ENCODE data around the gene KRTAP4-3.
"Not testable (repeated sequence)": the region's sequence is repeated elsewhere in the genome, so short reads cannot be mapped to it uniquely, and the experiment has no call there.

The KRTAP4-3 gene

GRCh38 chr17:41153856-41154255, 14.2 kb downstream of the KRTAP4-3 start:
- peak in 4 of 58 donors; percentile 3 to 37 (median 12) for DNase-seq

GRCh38 chr17:41151525-41151924, 16.5 kb downstream of the KRTAP4-3 start:
- DNase-seq, result no peak

DNA sequence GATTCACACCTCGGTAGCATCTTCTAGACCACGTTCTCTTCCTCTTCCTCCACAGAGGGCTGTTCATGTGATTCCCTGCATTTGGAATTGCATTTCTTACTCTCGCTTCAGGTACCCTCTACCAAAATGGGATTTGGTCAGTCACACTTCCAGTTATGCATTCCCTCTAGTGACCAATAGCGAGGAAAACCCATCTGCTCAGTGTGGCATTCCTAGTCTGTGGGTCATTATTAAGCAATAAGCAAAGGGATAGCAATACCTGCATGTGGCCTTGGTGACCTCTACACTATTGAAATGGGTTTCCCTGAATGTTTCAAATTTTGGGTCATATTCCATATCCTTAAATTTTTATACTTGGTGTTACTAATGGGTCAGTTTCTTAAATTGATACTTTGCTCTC, 18.0 kb downstream of the KRTAP4-3 start:
- no peak for DNase-seq

DNA sequence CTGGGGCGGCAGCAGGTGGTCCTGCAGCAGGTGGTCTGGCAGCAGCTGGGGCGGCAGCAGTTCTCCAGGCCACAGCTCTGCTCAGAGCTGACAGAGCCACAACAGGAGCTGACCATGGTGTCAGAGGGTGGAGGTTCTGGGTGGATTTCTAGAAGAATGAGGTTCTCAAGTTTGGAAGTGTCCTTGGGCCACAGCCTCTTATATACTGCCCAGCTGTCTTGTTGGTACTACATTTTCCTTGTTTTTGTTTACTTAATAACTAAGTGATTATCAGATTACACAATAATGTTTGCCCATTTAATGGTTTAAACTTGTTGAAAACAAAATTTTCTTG, 18.4 kb downstream of the KRTAP4-3 start, which contains the start of gene KRTAP4-5:
Gene KRTAP4-5, minus strand, starts transcription at position 174 of the 334 bp plus-strand sequence. Its CDS starts 58 bp downstream, at position 116.
- DNase-seq, result no peak

DNA sequence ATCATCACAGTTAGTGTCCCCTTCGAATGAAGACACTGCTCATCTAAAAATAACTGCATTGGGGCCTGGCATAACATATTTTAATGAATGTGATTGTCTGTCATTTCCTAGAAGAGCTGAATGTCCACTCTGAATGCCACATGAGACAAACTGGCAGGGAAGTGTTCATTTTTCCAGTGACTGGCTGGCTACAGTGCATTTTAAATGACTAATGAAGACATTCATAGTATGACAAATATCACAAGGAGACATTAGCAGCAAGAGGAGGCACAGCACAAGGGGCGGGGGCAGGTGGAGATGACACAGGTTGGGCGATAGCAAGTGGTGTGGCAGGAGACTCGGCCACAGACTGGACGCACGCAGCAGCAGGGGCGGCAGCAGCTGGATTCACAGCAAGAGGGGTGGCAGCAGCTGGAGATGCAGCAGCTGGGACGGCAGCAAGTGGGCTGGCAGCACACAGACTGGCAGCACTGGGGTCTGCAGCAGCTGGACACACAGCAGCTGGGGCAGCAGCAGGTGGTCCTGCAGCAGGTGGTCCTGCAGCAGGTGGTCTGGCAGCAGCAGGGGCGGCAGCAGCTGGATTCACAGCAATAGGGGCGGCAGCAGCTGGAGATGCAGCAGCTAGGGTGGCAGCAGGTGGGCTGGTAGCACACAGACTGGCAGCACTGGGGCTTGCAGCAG, 18.9 kb downstream of the KRTAP4-3 start:
- DNase-seq, result not testable (repeated sequence)

DNA sequence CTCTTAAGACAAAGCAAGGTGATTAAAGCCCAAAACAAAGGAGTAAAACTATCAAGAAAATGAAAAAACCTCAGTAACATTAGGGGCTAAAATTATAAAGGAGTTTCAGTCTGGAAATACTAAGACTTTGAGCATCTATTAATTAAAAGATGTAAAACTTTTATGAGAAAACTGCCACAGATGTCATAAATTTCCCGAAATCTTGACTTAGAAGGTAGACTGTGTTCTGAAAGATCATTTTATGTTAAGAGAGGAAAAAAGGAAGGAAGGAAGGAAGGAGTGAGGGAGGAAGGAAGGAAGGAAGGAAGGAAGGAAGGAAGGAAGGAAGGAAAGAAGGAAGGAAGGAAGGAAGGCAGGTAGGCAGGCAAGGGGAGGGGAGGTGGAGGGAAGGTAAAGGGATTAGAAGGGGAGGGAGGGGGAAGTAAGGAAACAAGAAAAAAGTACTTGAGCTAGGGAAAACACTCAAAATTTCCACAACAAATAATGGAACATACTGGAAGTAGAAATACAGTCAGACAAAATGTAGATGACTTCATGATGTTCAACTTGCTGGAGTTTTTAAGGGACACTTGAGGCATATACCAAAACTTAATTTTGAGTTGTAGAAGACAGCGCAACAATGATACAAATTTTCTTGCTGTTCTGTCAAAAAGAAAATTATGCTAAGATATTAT, 20.4 kb downstream of the KRTAP4-3 start:
- DNase-seq, result no peak

DNA sequence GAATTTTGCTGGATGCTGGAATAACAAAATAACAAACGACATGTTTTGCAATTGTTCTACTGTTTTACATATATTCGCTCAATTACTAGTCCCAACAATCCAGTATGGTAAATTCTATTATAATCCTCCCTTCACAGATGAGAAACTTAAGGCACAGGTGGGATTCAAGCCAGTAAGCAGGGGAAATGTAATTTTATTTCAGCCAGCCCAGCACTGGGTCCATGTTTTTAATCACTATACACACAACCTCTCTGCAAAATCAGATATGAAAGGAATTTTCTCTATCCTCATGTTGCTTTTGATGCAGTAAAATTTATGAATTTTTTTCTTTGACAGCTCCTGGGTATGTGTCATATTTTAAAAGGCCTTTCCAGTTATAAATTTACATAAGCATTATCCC, 22.8 kb downstream of the KRTAP4-3 start:
- no peak for DNase-seq

DNA sequence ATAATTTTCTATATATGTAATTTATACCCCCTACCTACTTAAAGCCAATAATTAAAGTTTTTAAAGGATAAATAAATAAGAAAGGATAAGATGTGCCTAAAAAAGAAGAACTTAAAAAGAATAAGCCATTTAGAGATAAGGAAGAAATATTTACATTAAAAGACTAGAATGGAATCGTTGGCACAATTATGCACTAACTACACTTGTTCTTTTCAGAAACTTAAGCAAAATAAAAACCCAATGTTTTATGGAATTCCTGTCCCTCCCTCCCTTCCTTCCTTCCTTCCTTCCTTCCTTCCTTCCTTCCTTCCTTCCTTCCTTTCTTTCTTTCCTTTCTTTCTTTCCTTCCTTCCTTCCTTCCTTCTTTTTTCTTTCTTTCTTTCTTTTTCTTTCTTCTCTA, 23.2 kb downstream of the KRTAP4-3 start:
- no peak for DNase-seq

GRCh38 chr17:41141361-41141760, 26.7 kb downstream of the KRTAP4-3 start:
- no peak for DNase-seq

DNA sequence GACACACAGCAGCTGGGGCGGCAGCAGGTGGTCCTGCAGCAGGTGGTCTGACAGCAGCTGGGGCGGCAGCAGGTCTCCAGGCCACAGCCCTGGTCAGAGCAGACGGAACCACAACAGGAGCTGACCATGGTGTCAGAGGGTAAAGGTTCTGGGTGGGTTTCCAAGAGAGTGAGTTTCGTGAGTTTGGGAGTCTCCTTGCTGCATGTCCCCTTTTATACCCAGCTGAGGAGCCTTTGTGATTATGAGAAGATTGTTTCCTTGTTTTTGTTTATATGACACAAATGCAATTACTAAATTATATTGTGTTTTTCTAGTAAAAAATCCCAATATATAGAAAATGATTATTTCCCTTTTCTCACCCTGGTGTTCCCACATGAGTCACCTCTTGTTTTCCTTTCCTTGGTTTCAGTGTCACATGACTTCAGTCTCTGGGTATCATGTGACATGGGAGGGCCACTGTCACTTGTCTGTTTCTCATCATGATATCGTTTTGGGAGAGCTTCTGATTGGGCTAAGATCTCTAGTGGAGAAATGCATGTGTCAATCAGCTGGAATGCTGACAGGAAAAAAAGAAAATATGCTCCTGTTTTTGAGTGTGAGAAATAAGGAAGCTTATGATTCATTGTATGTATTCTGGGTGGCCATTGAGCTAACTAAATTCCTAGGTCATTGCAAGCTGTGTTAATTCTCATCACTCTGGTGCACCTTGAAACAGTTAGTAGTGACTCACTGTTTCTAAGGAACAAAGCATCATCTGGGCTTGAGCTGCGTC, 27.5 kb downstream of the KRTAP4-3 start, which contains the start of gene KRTAP4-6:
Gene KRTAP4-6, minus strand, starts transcription at position 185 of the 772 bp plus-strand sequence. Its CDS starts 57 bp downstream, at position 128.
- no peak for DNase-seq

- DNase-seq, result not testable (repeated sequence)
These were observed 28.2 kb downstream of the KRTAP4-3 start for GRCh38 chr17:41139865-41140264.

DNA sequence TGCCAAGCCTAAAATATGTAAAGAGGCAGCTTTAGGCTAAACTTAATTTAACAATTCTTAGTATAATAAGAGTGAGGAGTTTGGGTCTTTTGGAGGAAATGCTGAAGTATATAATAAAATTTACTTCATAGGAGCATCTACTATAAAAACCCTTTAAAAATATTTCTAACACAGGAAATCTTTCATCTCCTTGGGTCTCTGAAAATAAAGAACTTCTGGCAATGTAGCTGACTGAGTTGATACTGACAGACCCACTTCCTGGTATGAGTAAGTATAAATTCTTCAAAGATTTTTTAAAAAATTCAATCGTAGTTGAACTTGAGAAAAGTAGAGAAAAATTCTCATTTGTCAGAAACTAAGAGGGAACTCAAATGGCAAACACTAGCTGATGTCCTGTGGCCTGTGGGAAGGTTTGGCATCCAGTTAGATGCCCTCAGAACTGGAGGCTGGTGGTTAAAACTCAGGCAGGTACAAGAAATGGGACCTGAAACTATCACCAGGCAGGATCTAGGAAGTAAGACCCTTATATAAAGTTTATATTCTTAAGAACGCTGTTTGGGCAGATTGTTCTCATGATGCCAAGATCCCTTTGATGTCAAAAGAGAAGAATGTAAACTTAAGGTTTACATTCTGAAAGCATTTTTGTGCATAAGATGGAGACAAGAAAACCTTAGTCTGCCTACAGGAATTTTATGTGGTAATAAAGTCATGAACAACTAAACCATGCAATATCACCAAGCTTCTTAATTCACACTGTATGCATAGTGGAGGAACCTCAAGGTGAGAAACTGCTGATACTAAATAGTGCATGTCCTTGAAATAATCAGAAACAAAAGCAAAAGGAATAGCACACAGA, 33.9 kb downstream of the KRTAP4-3 start:
- no peak for DNase-seq

DNA sequence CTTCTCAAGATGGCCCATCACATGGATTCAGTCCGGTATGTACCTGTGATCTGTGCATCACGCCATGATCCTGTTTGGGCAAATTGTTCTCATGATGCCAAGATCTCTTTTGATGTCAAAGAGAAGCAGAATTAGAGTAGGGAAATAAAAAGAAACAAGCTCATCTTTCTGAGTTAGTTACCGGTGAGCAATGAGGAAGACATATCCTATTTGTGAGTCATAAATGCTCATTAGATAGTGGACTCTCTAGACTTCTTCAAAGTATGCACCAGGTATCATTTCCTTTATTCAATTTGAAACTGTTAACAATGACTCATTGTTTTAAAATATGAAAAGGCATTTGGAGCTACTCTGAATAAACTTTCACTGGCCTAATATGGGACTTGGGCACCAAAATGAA, 36.0 kb downstream of the KRTAP4-3 start:
- no peak for DNase-seq

DNA sequence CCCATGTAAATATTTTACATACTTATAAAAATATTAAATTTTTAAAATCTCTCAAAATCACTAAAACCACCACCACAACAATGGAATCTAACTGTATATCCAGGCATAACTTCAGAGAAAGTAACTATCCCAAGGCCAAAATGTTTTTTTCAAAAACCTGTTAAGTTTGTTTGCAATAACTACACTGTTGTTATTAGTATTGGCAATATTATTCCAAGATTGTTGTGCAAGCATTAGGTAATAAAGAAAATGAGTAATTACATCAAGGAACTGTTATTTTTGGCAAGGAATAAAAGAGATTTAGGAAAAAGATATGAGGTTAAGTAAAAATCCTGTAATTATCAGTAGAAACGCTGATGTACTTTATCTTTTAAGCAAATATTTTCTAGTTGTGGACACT, 40.6 kb downstream of the KRTAP4-3 start:
- no peak for DNase-seq

DNA sequence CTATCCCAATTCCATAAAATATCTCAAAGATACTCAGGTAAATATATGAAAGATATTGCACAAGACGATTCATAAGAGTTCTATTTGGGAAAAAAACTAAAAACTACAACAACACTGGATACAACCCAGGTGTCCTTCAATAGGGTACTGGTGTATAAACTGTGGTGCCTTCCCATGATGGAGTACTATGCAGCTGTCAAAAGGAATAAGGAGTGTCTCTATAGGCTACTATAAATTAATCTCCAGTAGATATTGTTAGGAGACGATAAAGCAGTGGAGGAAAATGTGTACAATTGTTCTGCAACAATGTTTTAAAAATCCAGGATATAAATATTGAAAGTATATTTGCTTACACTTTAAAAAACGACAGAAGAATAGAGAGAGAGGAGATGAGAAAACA, 41.6 kb downstream of the KRTAP4-3 start:
- no peak for DNase-seq

DNA sequence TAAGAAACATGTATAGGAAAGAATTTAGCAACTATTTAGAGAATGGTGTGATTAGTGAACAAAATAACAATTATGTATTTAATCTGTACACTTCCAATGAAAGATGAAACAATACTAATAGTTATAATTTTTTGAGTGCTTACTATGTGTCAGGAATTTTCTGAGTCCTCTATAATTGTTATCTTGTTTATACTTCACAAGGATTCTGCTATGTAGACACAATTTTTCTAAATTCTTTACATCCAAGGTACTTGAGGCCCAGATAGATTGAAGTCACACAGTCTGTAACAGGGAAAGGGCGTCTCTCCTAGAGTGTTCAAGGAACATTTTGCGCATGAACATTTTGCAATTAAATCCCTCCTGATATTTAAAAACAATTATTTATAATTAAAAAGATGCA, 43.0 kb downstream of the KRTAP4-3 start:
- DNase-seq, result no peak

- DNase-seq, result not testable (repeated sequence)
These were observed 44.0 kb downstream of the KRTAP4-3 start, which contains the start of gene KRTAP4-12 for GRCh38 chr17:41123991-41124371. Gene KRTAP4-12 (minus strand): TSS chr17:41124182. CDS start chr17:41124122, 60 bp downstream.

GRCh38 chr17:41123292-41123990, 44.6 kb downstream of the KRTAP4-3 start:
- DNase-seq, result not testable (repeated sequence)

GRCh38 chr17:41121742-41122141, 46.3 kb downstream of the KRTAP4-3 start:
- DNase-seq, result no peak
